ENCODE results near the gene MEF2D.

The MEF2D gene

GRCh38 chr1:156499842-156500542 lies 583 bp downstream of the MEF2D start:
- in situ Hi-C loops (cut with MboI; ENCODE audit: low sequenced_read_pairs, unreplicated experiment) = loop anchor here (10.0 kb wide), 1 partner anchor 65 kb away; no protein-coding TSS in a partner anchor
- no peak for TF ChIP-seq CTCF (IDR thresholded peaks at IDR 0.05; ENCODE audit: borderline replicate concordance, control extremely low read depth, extremely low read depth, insufficient read depth, missing control alignments)
- no peak for DNase-seq (ENCODE audit: low spot score)

GRCh38 chr1:156499194-156499841 lies 1.3 kb downstream of the MEF2D start:
- in situ Hi-C loops (cut with MboI; ENCODE audit: low sequenced_read_pairs, unreplicated experiment) = no loop called here

GRCh38 chr1:156498432-156499193 lies 2.0 kb downstream of the MEF2D start:
- TF ChIP-seq CTCF (IDR thresholded peaks at IDR 0.05; ENCODE audit: borderline replicate concordance, control extremely low read depth, extremely low read depth, insufficient read depth, missing control alignments) = no peak
- no peak for DNase-seq (ENCODE audit: low spot score)
- in situ Hi-C loops (cut with MboI; ENCODE audit: low sequenced_read_pairs, unreplicated experiment) = no loop called here

More at GRCh38 chr1:156499194-156499841, 1.3 kb downstream of the MEF2D start:
- no peak for DNase-seq (ENCODE audit: low spot score)
- no peak for TF ChIP-seq CTCF (IDR thresholded peaks at IDR 0.05; ENCODE audit: borderline replicate concordance, control extremely low read depth, extremely low read depth, insufficient read depth, missing control alignments)

- DNase-seq (ENCODE audit: low spot score) = no peak
- in situ Hi-C loops (cut with MboI; ENCODE audit: low sequenced_read_pairs, unreplicated experiment) = no loop called here
- no peak for TF ChIP-seq CTCF (IDR thresholded peaks at IDR 0.05; ENCODE audit: borderline replicate concordance, control extremely low read depth, extremely low read depth, insufficient read depth, missing control alignments)
These were observed 2.7 kb downstream of the MEF2D start for GRCh38 chr1:156497743-156498431.

GRCh38 chr1:156497078-156497742 lies 3.4 kb downstream of the MEF2D start:
- TF ChIP-seq CTCF (IDR thresholded peaks at IDR 0.05; ENCODE audit: borderline replicate concordance, control extremely low read depth, extremely low read depth, insufficient read depth, missing control alignments) = no peak
- DNase-seq (ENCODE audit: low spot score) = no peak
- in situ Hi-C loops (cut with MboI; ENCODE audit: low sequenced_read_pairs, unreplicated experiment) = no loop called here

Measured in GM13976 (cell line).